Trophoblast cell (in vitro differentiated cells and primary cell): ENCODE results near the gene ZNF24.
A peak's percentile ranks its signal among the peaks of the same experiment; 100 is the strongest.

Source experiments
- DNase-seq, 2 donors: peaks; one replicate each; pipeline ENCODE4 v3.0.0-alpha.2; 2016
- H2AFZ ChIP-seq: 2 replicates; pipeline ENCODE4 v1.6.1; 2013; ENCODE audit warnings: low read length, moderate library complexity, mild to moderate bottlenecking; ENCODE audit not compliant: insufficient read depth, poor library complexity
- H2AK5ac ChIP-seq: 2 replicates; pipeline ENCODE4 v1.6.1; 2013; ENCODE audit warnings: mild to moderate bottlenecking, low read length
- H2BK120ac ChIP-seq: 2 replicates; pipeline ENCODE4 v1.6.1; 2013; ENCODE audit warnings: low read length, mild to moderate bottlenecking, moderate library complexity; ENCODE audit not compliant: insufficient read depth, poor library complexity
- H2BK12ac ChIP-seq: 2 replicates; pipeline ENCODE4 v1.6.1; 2013; ENCODE audit warnings: mild to moderate bottlenecking, low read length, moderate library complexity
- H2BK5ac ChIP-seq: 2 replicates; pipeline ENCODE4 v1.6.1; 2013; ENCODE audit warnings: low read length, low read depth, moderate library complexity, mild to moderate bottlenecking; ENCODE audit not compliant: poor library complexity
- H3K14ac ChIP-seq: 2 replicates; pipeline ENCODE4 v1.6.1; 2013; ENCODE audit warnings: mild to moderate bottlenecking, low read length
- H3K18ac ChIP-seq: 2 replicates; pipeline ENCODE4 v1.6.1; 2013; ENCODE audit warnings: mild to moderate bottlenecking, low read length
- H3K23ac ChIP-seq: 2 replicates; pipeline ENCODE4 v1.6.1; 2013; ENCODE audit warnings: low read length
- H3K27ac ChIP-seq: 2 replicates; pipeline ENCODE4 v1.5.1; 2013; ENCODE audit warnings: low read depth, mild to moderate bottlenecking, inconsistent platforms, low read length, moderate library complexity
- H3K27me3 ChIP-seq: 2 replicates; pipeline ENCODE4 v1.6.1; 2013; ENCODE audit warnings: inconsistent platforms, mild to moderate bottlenecking, low read length, moderate library complexity; ENCODE audit not compliant: insufficient read depth
- H3K36me3 ChIP-seq, 2 experiments: 1 replicate in 1 of 2; 2 replicates in 1 of 2; pipeline ENCODE4 v1.6.1; 2013; ENCODE audit warnings: low read length in 2 of 2, mild to moderate bottlenecking in 2 of 2, moderate library complexity in 1 of 2; ENCODE audit not compliant: insufficient read depth in 2 of 2, control insufficient read depth in 1 of 2
- H3K4ac ChIP-seq: 2 replicates; pipeline ENCODE4 v1.6.1; 2013; ENCODE audit warnings: low read depth, mild to moderate bottlenecking, low read length, moderate library complexity
- H3K4me1 ChIP-seq, 2 experiments: 1 replicate in 1 of 2; 2 replicates in 1 of 2; pipeline ENCODE4 v1.6.1; 2013; ENCODE audit warnings: low read length in 2 of 2, mild to moderate bottlenecking in 2 of 2, moderate library complexity in 1 of 2; ENCODE audit not compliant: insufficient read depth in 2 of 2, control insufficient read depth in 1 of 2
- H3K4me2 ChIP-seq: 2 replicates; pipeline ENCODE4 v1.6.1; 2013; ENCODE audit warnings: inconsistent platforms, mild to moderate bottlenecking, low read length, moderate library complexity
- H3K4me3 ChIP-seq: 2 replicates; pipeline ENCODE4 v1.5.1; 2013; ENCODE audit warnings: mild to moderate bottlenecking, low read depth, low read length, inconsistent platforms
- H3K79me1 ChIP-seq: one replicate; pipeline ENCODE4 v1.6.1; 2013; ENCODE audit warnings: low read length
- H3K79me2 ChIP-seq: 2 replicates; pipeline ENCODE4 v1.6.1; 2013; ENCODE audit warnings: low read length, mild to moderate bottlenecking; ENCODE audit not compliant: control insufficient read depth, insufficient read depth, poor library complexity
- H3K9ac ChIP-seq: 2 replicates; pipeline ENCODE4 v1.6.1; 2013; ENCODE audit warnings: mild to moderate bottlenecking, low read length
- H3K9me3 ChIP-seq: 2 replicates; pipeline ENCODE4 v1.6.1; 2013; ENCODE audit warnings: low read depth, mild to moderate bottlenecking, control low read depth, inconsistent platforms, low read length; ENCODE audit not compliant: insufficient read depth
- H4K12ac ChIP-seq: 2 replicates; pipeline ENCODE4 v1.6.1; 2013; ENCODE audit warnings: low read depth, mild to moderate bottlenecking, low read length, moderate library complexity
- H4K8ac ChIP-seq: 2 replicates; pipeline ENCODE4 v1.6.1; 2013; ENCODE audit warnings: low read depth, mild to moderate bottlenecking, low read length, moderate library complexity
- H4K91ac ChIP-seq: one replicate; pipeline ENCODE4 v1.6.1; 2013; ENCODE audit warnings: low read depth, mild to moderate bottlenecking, low read length, moderate library complexity
- WGBS: extraction: QIAGEN DNeasy Blood & Tissue Kit; methylation state at CpG from one replicate; pipeline ENCODE4 v1.1.7; 2013; ENCODE audit warnings: missing lambda C conversion rate; ENCODE audit not compliant: insufficient read length, insufficient coverage; ENCODE audit errors: extremely low coverage; 5-methylcytosine and 5-hydroxymethylcytosine counted together

Gene ZNF24

DNA sequence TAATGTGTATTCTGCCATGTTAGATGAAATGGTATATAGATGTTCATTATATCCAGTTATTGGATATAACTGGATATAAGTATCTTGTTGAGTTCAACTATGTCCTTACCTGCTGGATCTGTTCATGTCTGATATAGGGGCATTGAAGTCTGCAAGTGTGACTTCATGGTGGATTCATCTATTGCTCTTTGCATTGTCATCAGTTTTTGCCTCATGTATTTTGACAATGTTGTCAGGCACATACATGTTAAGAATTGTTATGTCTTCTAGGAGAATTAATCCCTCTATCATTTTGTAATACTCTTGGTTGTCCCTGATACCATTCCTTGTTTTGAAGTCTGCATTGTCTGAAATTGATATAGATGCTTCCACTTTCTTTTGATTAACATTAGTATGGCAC lies 15.4 kb downstream of the ZNF24 start:
- Histone ChIP-seq H3K27me3 (no peaks in the 10 kb centered on the region), H3K4me3 (no peak overlapping the region), H3K9me3 (no peaks in the 10 kb centered on the region), H4K12ac (no peak overlapping the region), H3K79me2 (no peaks in the 10 kb centered on the region), H2AK5ac (no peak overlapping the region), H3K4me2 (no peak overlapping the region), H3K36me3 (peaks cover 0 to 4% of the 10 kb centered on the region in 2 experiments), H3K79me1 (no peaks in the 10 kb centered on the region), H2BK120ac (no peak overlapping the region), H3K9ac (no peak overlapping the region), H3K18ac (no peak overlapping the region), H2AFZ (no peak overlapping the region), H2BK5ac (no peak overlapping the region), H4K91ac (no peak overlapping the region), H3K4ac (no peak overlapping the region), H3K4me1 (peaks cover 2% of the 10 kb centered on the region in 2 experiments), H4K8ac (no peak overlapping the region), H3K14ac (no peak overlapping the region), H2BK12ac (no peak overlapping the region), H3K27ac (no peak overlapping the region), H3K23ac (no peak overlapping the region)
- no peak for DNase-seq

GRCh38 chr18:35326695-35327387 lies 17.4 kb downstream of the ZNF24 start:
- Histone ChIP-seq H3K4ac (no peak overlapping the region), H3K4me1 (peaks cover 2% of the 10 kb centered on the region in 2 experiments), H3K9ac (no peak overlapping the region), H3K23ac (no peak overlapping the region), H3K27ac (no peak overlapping the region), H3K27me3 (no peaks in the 10 kb centered on the region), H3K79me1 (no peaks in the 10 kb centered on the region), H2AFZ (no peak overlapping the region), H3K4me2 (no peak overlapping the region), H3K79me2 (no peaks in the 10 kb centered on the region), H3K4me3 (no peak overlapping the region), H3K36me3 (peaks cover 0 to 4% of the 10 kb centered on the region in 2 experiments), H2BK120ac (no peak overlapping the region), H2AK5ac (no peak overlapping the region), H4K8ac (no peak overlapping the region), H3K18ac (no peak overlapping the region), H2BK5ac (no peak overlapping the region), H3K14ac (no peak overlapping the region), H3K9me3 (no peaks in the 10 kb centered on the region), H4K91ac (no peak overlapping the region), H2BK12ac (no peak overlapping the region), H4K12ac (no peak overlapping the region)
- peak in 1 of 2 donors; percentile 9 for DNase-seq
- WGBS, result no CpG with 5 or more reads among the region's 3 CpGs

GRCh38 chr18:35324926-35325655 lies 19.1 kb downstream of the ZNF24 start:
- no peaks in the 10 kb centered on the region for H3K79me2 ChIP-seq
- no peak overlapping the region for H4K12ac ChIP-seq
- WGBS, result no CpG with 5 or more reads among the region's 2 CpGs

GRCh38 chr18:35322486-35323458 lies 21.4 kb downstream of the ZNF24 start:
- no peak overlapping the region for H2BK120ac ChIP-seq
- H3K4me1 ChIP-seq, result no peaks in the 10 kb centered on the region
- H2BK12ac ChIP-seq, result no peak overlapping the region
- no peak overlapping the region for H2AFZ ChIP-seq
- H3K36me3 ChIP-seq, result no peaks in the 10 kb centered on the region
- H3K4me2 ChIP-seq, result no peak overlapping the region
- H4K8ac ChIP-seq, result no peak overlapping the region
- H3K4ac ChIP-seq, result no peak overlapping the region
- no peak overlapping the region for H3K27ac ChIP-seq
- no peak overlapping the region for H3K23ac ChIP-seq
- no peak overlapping the region for H2BK5ac ChIP-seq
- no peaks in the 10 kb centered on the region for H3K79me1 ChIP-seq
- no peak overlapping the region for H3K14ac ChIP-seq
- H3K9me3 ChIP-seq, result no peaks in the 10 kb centered on the region
- H3K79me2 ChIP-seq, result no peaks in the 10 kb centered on the region
- no peak overlapping the region for H4K91ac ChIP-seq
- peak in 1 of 2 donors; percentile 8 for DNase-seq
- no CpG with 5 or more reads among the region's 3 CpGs for WGBS
- H4K12ac ChIP-seq, result no peak overlapping the region
- no peaks in the 10 kb centered on the region for H3K27me3 ChIP-seq
- H3K18ac ChIP-seq, result no peak overlapping the region
- no peak overlapping the region for H3K4me3 ChIP-seq
- no peak overlapping the region for H2AK5ac ChIP-seq
- H3K9ac ChIP-seq, result no peak overlapping the region

More at GRCh38 chr18:35324926-35325655, 19.1 kb downstream of the ZNF24 start:
- Histone ChIP-seq H3K36me3 (no peaks in the 10 kb centered on the region), H3K4ac (no peak overlapping the region), H2BK120ac (no peak overlapping the region), H3K4me2 (no peak overlapping the region), H3K79me1 (no peaks in the 10 kb centered on the region), H3K18ac (no peak overlapping the region), H2BK12ac (no peak overlapping the region), H4K8ac (no peak overlapping the region), H3K14ac (no peak overlapping the region), H2BK5ac (no peak overlapping the region), H4K91ac (no peak overlapping the region), H3K9ac (no peak overlapping the region), H3K4me1 (no peaks in the 10 kb centered on the region), H3K27me3 (no peaks in the 10 kb centered on the region), H3K23ac (no peak overlapping the region), H2AFZ (no peak overlapping the region), H3K4me3 (no peak overlapping the region), H3K9me3 (no peaks in the 10 kb centered on the region), H3K27ac (no peak overlapping the region), H2AK5ac (no peak overlapping the region)
- no peak for DNase-seq
